Osteoblast (primary cell): ENCODE data around the gene CNTNAP4. TPM values are rescaled to one million over a fixed set of nuclear protein-coding genes. Genes with fewer than 3 reads are reported as not detected.

Experiments
- DNase-seq: peaks from one replicate; pipeline ENCODE4 v3.0.0; 2011; ENCODE audit warnings: low spot score, mixed read lengths; ENCODE audit not compliant: insufficient read length; ENCODE audit errors: missing footprints
- H2AFZ ChIP-seq: 2 replicates; pipeline ENCODE4 v1.6.0; 2011; ENCODE audit warnings: mild to moderate bottlenecking, low read length
- H3K27ac ChIP-seq: 2 replicates; pipeline ENCODE4 v1.5.1; 2011; ENCODE audit warnings: mild to moderate bottlenecking, low read depth, low read length, moderate library complexity
- H3K27me3 ChIP-seq: 2 replicates; pipeline ENCODE4 v1.6.0; 2012; ENCODE audit warnings: mild to moderate bottlenecking, control low read depth, inconsistent platforms, low read length, moderate library complexity; ENCODE audit not compliant: insufficient read depth
- H3K36me3 ChIP-seq: 2 replicates; pipeline ENCODE4 v1.5.1; 2011; ENCODE audit warnings: mild to moderate bottlenecking, low read length, control low read depth, moderate library complexity; ENCODE audit not compliant: insufficient read depth
- H3K4me1 ChIP-seq: 2 replicates; pipeline ENCODE4 v1.5.1; 2011; ENCODE audit warnings: mild to moderate bottlenecking, low read length, control low read depth, moderate library complexity; ENCODE audit not compliant: insufficient read depth
- H3K4me2 ChIP-seq: 2 replicates; pipeline ENCODE4 v1.6.0; 2011; ENCODE audit warnings: mild to moderate bottlenecking, low read length; ENCODE audit not compliant: insufficient read depth
- H3K4me3 ChIP-seq: fragments of 200-600 bp; sonication (generic); 3 replicates; pipeline ENCODE4 v1.5.1; 2012; ENCODE audit warnings: mild to moderate bottlenecking, low read length, inconsistent platforms; ENCODE audit not compliant: insufficient read depth
- H3K79me2 ChIP-seq: 2 replicates; pipeline ENCODE4 v1.6.0; 2012; ENCODE audit warnings: mild to moderate bottlenecking, low read length, control low read depth, inconsistent platforms; ENCODE audit not compliant: insufficient read depth
- H3K9me3 ChIP-seq: 2 replicates; pipeline ENCODE4 v1.5.1; 2011; ENCODE audit warnings: low read depth, low read length, control low read depth
- H4K20me1 ChIP-seq: 2 replicates; pipeline ENCODE4 v1.6.0; 2012; ENCODE audit warnings: mild to moderate bottlenecking, low read length, control low read depth; ENCODE audit not compliant: insufficient read depth
- total RNA-seq: library from RNA; depleted of rRNA; stranded (reverse); fragments of >200 nt; gene quantifications from 2 replicates; pipeline ENCODE4 v1.2.3, GENCODE V29; 2012
- TF ChIP-seq, protein P1 (sequence below): IDR thresholded peaks from 2 replicates; pipeline ENCODE4 v1.5.1; 2011; ENCODE audit warnings: mild to moderate bottlenecking, low read depth, low read length, moderate library complexity; ENCODE audit errors: extremely low read depth

CNTNAP4 gene
- total RNA-seq, 1 donor = under 0.01 TPM

GRCh38 chr16:76484020-76484419 lies 206.8 kb downstream of the CNTNAP4 start:
- H3K4me2 ChIP-seq = no peak overlapping the region
- H3K36me3 ChIP-seq = no peaks in the 10 kb centered on the region
- H3K9me3 ChIP-seq = no peaks in the 10 kb centered on the region
- H3K79me2 ChIP-seq = no peaks in the 10 kb centered on the region
- no peaks in the 10 kb centered on the region for H3K27me3 ChIP-seq
- no peaks in the 10 kb centered on the region for H3K4me1 ChIP-seq
- DNase-seq = no peak
- no peaks in the 10 kb centered on the region for H4K20me1 ChIP-seq
- no peak overlapping the region for H3K27ac ChIP-seq
- no peak overlapping the region for H2AFZ ChIP-seq
- H3K4me3 ChIP-seq = no peak overlapping the region
- TF ChIP-seq, protein P1, sequence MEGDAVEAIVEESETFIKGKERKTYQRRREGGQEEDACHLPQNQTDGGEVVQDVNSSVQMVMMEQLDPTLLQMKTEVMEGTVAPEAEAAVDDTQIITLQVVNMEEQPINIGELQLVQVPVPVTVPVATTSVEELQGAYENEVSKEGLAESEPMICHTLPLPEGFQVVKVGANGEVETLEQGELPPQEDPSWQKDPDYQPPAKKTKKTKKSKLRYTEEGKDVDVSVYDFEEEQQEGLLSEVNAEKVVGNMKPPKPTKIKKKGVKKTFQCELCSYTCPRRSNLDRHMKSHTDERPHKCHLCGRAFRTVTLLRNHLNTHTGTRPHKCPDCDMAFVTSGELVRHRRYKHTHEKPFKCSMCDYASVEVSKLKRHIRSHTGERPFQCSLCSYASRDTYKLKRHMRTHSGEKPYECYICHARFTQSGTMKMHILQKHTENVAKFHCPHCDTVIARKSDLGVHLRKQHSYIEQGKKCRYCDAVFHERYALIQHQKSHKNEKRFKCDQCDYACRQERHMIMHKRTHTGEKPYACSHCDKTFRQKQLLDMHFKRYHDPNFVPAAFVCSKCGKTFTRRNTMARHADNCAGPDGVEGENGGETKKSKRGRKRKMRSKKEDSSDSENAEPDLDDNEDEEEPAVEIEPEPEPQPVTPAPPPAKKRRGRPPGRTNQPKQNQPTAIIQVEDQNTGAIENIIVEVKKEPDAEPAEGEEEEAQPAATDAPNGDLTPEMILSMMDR = no peak

- H3K27ac ChIP-seq = no peak overlapping the region
- DNase-seq = no peak
- TF ChIP-seq, protein P1 = no peak
- no peak overlapping the region for H3K4me3 ChIP-seq
- H3K27me3 ChIP-seq = no peaks in the 10 kb centered on the region
- no peaks in the 10 kb centered on the region for H4K20me1 ChIP-seq
- no peaks in the 10 kb centered on the region for H3K36me3 ChIP-seq
- no peak overlapping the region for H3K4me2 ChIP-seq
- H2AFZ ChIP-seq = no peak overlapping the region
- no peaks in the 10 kb centered on the region for H3K79me2 ChIP-seq
- H3K9me3 ChIP-seq = no peaks in the 10 kb centered on the region
- H3K4me1 ChIP-seq = no peaks in the 10 kb centered on the region
These were observed 209.5 kb downstream of the CNTNAP4 start for GRCh38 chr16:76486740-76487139.

DNA sequence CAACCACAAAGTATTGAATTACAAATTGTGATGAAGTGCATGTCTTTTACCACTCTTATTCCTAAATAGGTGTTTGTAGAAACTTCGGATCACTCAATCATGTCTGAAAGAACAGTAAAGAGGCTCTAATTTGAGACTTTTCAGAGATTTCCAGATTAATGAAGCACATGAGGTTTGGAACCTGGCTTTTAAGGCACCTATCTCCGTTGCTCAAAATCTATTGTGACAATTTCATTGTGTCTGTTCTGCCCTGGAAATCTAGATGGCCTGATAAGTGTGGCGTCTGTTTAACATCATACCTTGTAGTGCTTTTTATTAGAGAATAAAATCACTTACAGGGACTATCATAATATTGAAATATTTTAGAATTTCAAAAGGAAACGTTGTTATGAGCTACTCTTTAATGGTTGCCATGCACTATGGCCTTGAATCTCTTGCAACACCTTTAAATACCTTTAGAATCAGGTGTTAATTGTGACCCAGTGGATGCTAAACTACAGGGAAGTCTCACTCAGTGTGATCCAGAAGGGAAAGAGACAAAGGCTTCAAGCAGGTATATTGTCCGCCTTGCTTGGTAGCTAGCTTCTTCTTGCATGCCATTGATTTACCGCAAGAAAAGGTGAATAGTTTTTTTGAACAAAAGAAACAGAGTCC lies 210.3 kb downstream of the CNTNAP4 start:
- TF ChIP-seq, protein P1 = no peak
- Histone ChIP-seq H4K20me1 (no peaks in the 10 kb centered on the region), H3K27ac (no peak overlapping the region), H3K36me3 (no peaks in the 10 kb centered on the region), H3K27me3 (no peaks in the 10 kb centered on the region), H3K4me1 (no peaks in the 10 kb centered on the region), H2AFZ (no peak overlapping the region), H3K4me3 (no peak overlapping the region), H3K4me2 (no peak overlapping the region), H3K9me3 (no peaks in the 10 kb centered on the region), H3K79me2 (no peaks in the 10 kb centered on the region)
- no peak for DNase-seq

GRCh38 chr16:76488065-76488417 lies 210.8 kb downstream of the CNTNAP4 start:
- no peaks in the 10 kb centered on the region for H3K79me2 ChIP-seq
- no peak overlapping the region for H3K4me2 ChIP-seq
- no peak overlapping the region for H2AFZ ChIP-seq
- no peak overlapping the region for H3K4me3 ChIP-seq
- TF ChIP-seq, protein P1 = no peak
- no peak for DNase-seq
- no peaks in the 10 kb centered on the region for H3K4me1 ChIP-seq
- H4K20me1 ChIP-seq = no peaks in the 10 kb centered on the region
- H3K27ac ChIP-seq = no peak overlapping the region
- no peaks in the 10 kb centered on the region for H3K9me3 ChIP-seq
- no peaks in the 10 kb centered on the region for H3K27me3 ChIP-seq
- no peaks in the 10 kb centered on the region for H3K36me3 ChIP-seq
